ENCODE data around the gene WRAP73.

- TF ChIP-seq CTCF (IDR thresholded peaks at IDR 0.05; ENCODE audit: low read depth, low read length) (no peak), EZH2phosphoT487 (IDR thresholded peaks at IDR 0.05; ENCODE audit: low read depth) (no peak)
Observed at GRCh38 chr1:3699596-3699995, 49.7 kb upstream of the WRAP73 start.

All from OCI-LY3 (cell line).